ENCODE measurements around the gene METTL26. TPM values are rescaled to one million over a fixed set of nuclear protein-coding genes. Genes with fewer than 3 reads are reported as not detected.

The METTL26 gene
- total and polyA plus RNA-seq, 2 of the 8 experiments (the other 6 are each of a cell fraction or from before 2014, with no cell fraction given), result 100 to 186 TPM

DNA sequence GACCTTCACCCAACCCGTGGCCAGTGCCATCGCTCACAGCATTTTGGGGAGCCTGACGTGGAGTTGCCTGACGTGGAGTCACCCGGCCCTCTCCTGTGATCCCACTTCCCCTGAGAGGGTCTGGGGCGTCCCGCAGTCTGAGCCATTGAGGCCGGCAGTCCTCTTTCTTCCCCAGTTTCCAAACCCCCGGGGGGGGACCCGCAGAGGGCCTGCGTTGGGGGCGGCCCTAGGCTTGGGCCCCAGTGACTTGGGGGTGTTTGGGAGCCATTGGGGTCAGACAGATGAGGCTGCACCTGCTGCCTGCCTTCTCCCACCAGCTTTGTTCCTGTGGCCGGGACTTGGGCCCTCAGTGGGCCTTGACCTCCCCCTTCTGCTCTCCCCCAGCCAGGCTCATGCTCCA is 33.6 kb upstream of the METTL26 start:
- peaks cover 0 to 10% (median 8%) of the 10 kb centered on the region in 4 experiments; a peak in 6 of 7 replicates for H3K4me1 ChIP-seq (replicated peaks in 1 of 4; ENCODE audit: control insufficient read depth in 3 of 4, insufficient read depth in 4 of 4, low read length in 3 of 4)
- H3K79me1 ChIP-seq (ENCODE audit: low read depth, low read length), result peaks cover 13% of the 10 kb centered on the region
- 83% methylated on average over 10 of the region's 13 CpGs; no CpG with 5 or more reads in 1 of the 2 experiments for WGBS, 2 experiments (ENCODE audit: extremely low coverage in 1 of 2, insufficient coverage in 1 of 2, insufficient read length in 1 of 2, insufficient replicate concordance in 2 of 2, low coverage in 1 of 2, low lambda C conversion rate in 2 of 2, missing lambda C conversion rate in 1 of 2)

More for the DNA sequence above, 33.6 kb upstream of the METTL26 start:
- Histone ChIP-seq H3K9ac (replicated peaks in 1 of 4; ENCODE audit: extremely low read depth in 1 of 4, low read depth in 3 of 4, low read length in 3 of 4) (no peak overlapping the region), H3K27me3 (replicated peaks in 1 of 4; ENCODE audit: control insufficient read depth in 3 of 4, extremely low read depth in 1 of 4, insufficient read depth in 3 of 4, low read length in 3 of 4) (no peaks in the 10 kb centered on the region), H2BK12ac (ENCODE audit: low read depth, low read length) (no peak overlapping the region), H2AK5ac (ENCODE audit: low read depth, low read length) (no peak overlapping the region), H3K4ac (replicated peaks; ENCODE audit: insufficient read length, low read depth, low read length) (no peak overlapping the region), H3K36me3 (ENCODE audit: control insufficient read depth in 2 of 4, insufficient read depth in 4 of 4, low read length in 3 of 4) (peaks cover 14 to 44% (median 33%) of the 10 kb centered on the region in 4 experiments), H3K79me2 (ENCODE audit: control insufficient read depth in 1 of 2, insufficient read depth in 2 of 2, low read length in 2 of 2) (peaks cover 0 to 13% of the 10 kb centered on the region in 2 experiments; a peak in 1 of 4 replicates), H3K23ac (ENCODE audit: insufficient read length) (no peak overlapping the region), H2BK5ac (ENCODE audit: low read depth, low read length) (no peak overlapping the region), H3K23me2 (ENCODE audit: low read depth, low read length) (peaks cover 5% of the 10 kb centered on the region; the same call in 1 of the 2 replicates), H3K9me3 (ENCODE audit: insufficient read depth in 2 of 2, low read depth in 1 of 2, low read length in 1 of 2) (no peaks in the 10 kb centered on the region), H4K8ac (ENCODE audit: extremely low read depth, insufficient read depth, low read length) (no peak overlapping the region), H3K4me2 (ENCODE audit: insufficient read depth in 1 of 2, low read depth in 2 of 2, low read length in 2 of 2) (peak overlapping the region in 1 of 2 experiments; percentile 46; a peak in 1 of 4 replicates), H4K20me1 (replicated peaks in 1 of 2; ENCODE audit: control insufficient read depth in 1 of 2, insufficient read depth in 2 of 2, low read length in 2 of 2) (peaks cover 5 to 30% of the 10 kb centered on the region in 2 experiments), H3K14ac (ENCODE audit: insufficient read length) (no peak overlapping the region), H3K27ac (ENCODE audit: low read depth, low read length) (no peak overlapping the region), H2BK20ac (ENCODE audit: low read length) (no peak overlapping the region), H4K5ac (ENCODE audit: insufficient read length, low read depth, low read length) (no peak overlapping the region), H2BK15ac (ENCODE audit: low read length) (no peak overlapping the region), H3K4me3 (ENCODE audit: extremely low read depth in 1 of 4, insufficient read depth in 2 of 4, low read depth in 3 of 4, low read length in 4 of 4) (no peak overlapping the region), H2BK120ac (replicated peaks; ENCODE audit: low read depth, low read length) (no peak overlapping the region), H3K18ac (ENCODE audit: extremely low read depth, low read length) (no peak overlapping the region), H4K91ac (replicated peaks; ENCODE audit: insufficient read length, low read length) (no peak overlapping the region), H2AFZ (ENCODE audit: low read length) (no peak overlapping the region), H3K56ac (replicated peaks; ENCODE audit: insufficient read length, low read depth, low read length) (no peak overlapping the region)
- CTCF ChIA-PET (ENCODE audit: partially characterized antibody), result interaction anchor here (1.3 to 12.0 kb wide), 3 partner anchors 18 to 144 kb away, joined by 3 to 104 read pairs (median 75); partner anchors contain the start of genes WDR24 and WDR90
- FAIRE-seq, result no peak
- no peak for DNase-seq (ENCODE audit: low read depth in 1 of 2, low spot score in 2 of 2)
- TF ChIP-seq RNF2 (IDR thresholded peaks at IDR 0.05; ENCODE audit: borderline replicate concordance, low read depth, low read length, missing control alignments, poor library complexity, severe bottlenecking) (no peak), POLR2AphosphoS5 (IDR thresholded peaks at IDR 0.05; ENCODE audit: low read depth, low read length) (no peak), ZNF274 (IDR thresholded peaks at IDR 0.05; ENCODE audit: borderline replicate concordance, extremely low read depth, low read length) (no peak), CBX5 (IDR thresholded peaks at IDR 0.05; ENCODE audit: low read depth, low read length) (no peak), JUND (IDR thresholded peaks at IDR 0.05; ENCODE audit: low read length) (no peak), TCF12 (IDR thresholded peaks at IDR 0.05; ENCODE audit: low read depth, low read length) (no peak), YY1 (IDR thresholded peaks at IDR 0.05; ENCODE audit: low read depth, low read length) (no peak), NRF1 (IDR thresholded peaks at IDR 0.05; ENCODE audit: low read depth, low read length) (no peak), SP1 (IDR thresholded peaks at IDR 0.05; ENCODE audit: low read depth, low read length) (no peak), TEAD4 (IDR thresholded peaks at IDR 0.05; ENCODE audit: low read depth, low read length) (no peak)
- POLR2A ChIA-PET (ENCODE audit: partially characterized antibody), result interaction anchor here (17.4 kb wide), 1 partner anchor 9 kb away, joined by 214 read pairs; the partner anchor contains the start of genes JMJD8, RHBDL1 and STUB1

Measured in H1 (cell line).